OCI-LY7 (cell line): ENCODE data around the gene GALNT17. TPM values are rescaled to one million over a fixed set of nuclear protein-coding genes. Genes with fewer than 3 reads are reported as not detected.

Experiments used
- BruUV-seq: library from RNA; stranded (reverse); fragments of 400-500 nt; replicated peaks from 2 replicates; lab custom pipeline; 2021; lab: Mats Ljungman, UMichigan
- CTCF ChIA-PET: fragments of 300-600 bp; sonication (Branson Sonifier 250); formaldehyde crosslinking; loops from one replicate; lab custom pipeline; 2022; ENCODE audit warnings: antibody characterized with exemption; ENCODE audit not compliant: unreplicated experiment; lab: Charles Lee
- POLR2A ChIA-PET: fragments of 300-600 bp; sonication (Branson Sonifier 250); formaldehyde crosslinking; loops from one replicate; lab custom pipeline; 2022; ENCODE audit warnings: antibody characterized with exemption; lab: Charles Lee
- DNase-seq: peaks from one replicate; pipeline ENCODE4 v3.0.0-alpha.2; 2015; ENCODE audit warnings: low spot score
- H2AFZ ChIP-seq: fragments of 200-600 bp; sonication (generic), shearing (Covaris generic); 2 replicates; pipeline ENCODE4 v1.6.1; 2014; ENCODE audit warnings: mild to moderate bottlenecking, antibody characterized with exemption, low read length, moderate library complexity
- H3K27ac ChIP-seq: fragments of 200-600 bp; sonication (generic); 2 replicates; pipeline ENCODE4 v1.5.1; 2014; ENCODE audit warnings: mixed run types, low read depth, mild to moderate bottlenecking, moderate library complexity, low read length, inconsistent platforms; ENCODE audit not compliant: poor library complexity, severe bottlenecking
- H3K36me3 ChIP-seq: fragments of 200-600 bp; sonication (generic); 2 replicates; pipeline ENCODE4 v1.6.1; 2014; ENCODE audit warnings: mild to moderate bottlenecking, antibody characterized with exemption, low read length, moderate library complexity, mixed read lengths; ENCODE audit not compliant: insufficient read depth
- H3K4me1 ChIP-seq: fragments of 200-600 bp; sonication (generic); 2 replicates; pipeline ENCODE4 v1.5.1; 2014; ENCODE audit warnings: mild to moderate bottlenecking, low read length; ENCODE audit not compliant: insufficient read depth, poor library complexity, severe bottlenecking
- H3K4me2 ChIP-seq: fragments of 200-600 bp; sonication (generic); 2 replicates; pipeline ENCODE4 v1.6.1; 2014; ENCODE audit warnings: mild to moderate bottlenecking, low read length
- H3K4me3 ChIP-seq: fragments of 200-600 bp; sonication (generic); 2 replicates; pipeline ENCODE4 v1.5.1; 2014; ENCODE audit warnings: mild to moderate bottlenecking, low read depth, low read length; ENCODE audit not compliant: poor library complexity, severe bottlenecking
- H3K79me2 ChIP-seq: fragments of 200-600 bp; sonication (generic); 2 replicates; pipeline ENCODE4 v1.6.1; 2016; ENCODE audit warnings: low read depth, mild to moderate bottlenecking, low read length, moderate library complexity, mixed read lengths; ENCODE audit not compliant: insufficient read depth
- H3K9me2 ChIP-seq: fragments of 200-600 bp; sonication (generic); 2 replicates; pipeline ENCODE4 v1.6.1; 2016; ENCODE audit warnings: mild to moderate bottlenecking, low read length, mixed read lengths; ENCODE audit not compliant: insufficient read depth
- H3K9me3 ChIP-seq: fragments of 200-600 bp; sonication (generic); 2 replicates; pipeline ENCODE4 v1.6.1; 2014; ENCODE audit warnings: mild to moderate bottlenecking, mixed run types, low read length, mixed read lengths
- H4K20me1 ChIP-seq: fragments of 200-600 bp; sonication (generic); 2 replicates; pipeline ENCODE4 v1.6.1; 2014; ENCODE audit warnings: mild to moderate bottlenecking, antibody characterized with exemption, low read length, moderate library complexity, mixed read lengths; ENCODE audit not compliant: insufficient read depth
- CTCF ChIP-seq: fragments of 200-600 bp; sonication (generic); conservative IDR thresholded peaks from 2 replicates; pipeline ENCODE4 v1.5.1; 2014; ENCODE audit warnings: mild to moderate bottlenecking, antibody characterized with exemption, low read length, moderate library complexity, mixed read lengths
- EZH2phosphoT487 ChIP-seq: fragments of 200-600 bp; sonication (generic); IDR thresholded peaks from 2 replicates; pipeline ENCODE4 v1.6.1; 2018; ENCODE audit warnings: low read depth, borderline replicate concordance, mild to moderate bottlenecking, mixed run types, antibody characterized with exemption, low read length, moderate library complexity, mixed read lengths
- intact Hi-C: fragments of 100-400 bp; cut with micrococcal nuclease; formaldehyde crosslinking; loops from one replicate; pipeline ENCODE4 v1.10.0; 2022; ENCODE audit not compliant: unreplicated experiment
- total RNA-seq, 2 experiments: library from RNA; depleted of rRNA in 1 of 2; stranded (reverse); fragments of >200 nt in 1 of 2; shearing (Covaris generic) in 1 of 2; gene quantifications; 2 replicates each; pipeline ENCODE4 v1.2.3, GENCODE V29; 2014 to 2022

GALNT17 gene
- total RNA-seq, 2 experiments from 2014 or later = not detected

GRCh38 chr7:71148098-71148497 is 16.2 kb downstream of the GALNT17 start:
- ChIA-PET CTCF (no interaction called here), POLR2A (no interaction called here)
- Histone ChIP-seq H4K20me1 (no peaks in the 10 kb centered on the region), H3K4me3 (no peak overlapping the region), H3K4me2 (no peak overlapping the region), H3K36me3 (no peaks in the 10 kb centered on the region), H3K9me2 (no peaks in the 10 kb centered on the region), H2AFZ (no peak overlapping the region), H3K79me2 (no peaks in the 10 kb centered on the region), H3K4me1 (no peaks in the 10 kb centered on the region), H3K9me3 (no peaks in the 10 kb centered on the region), H3K27ac (no peak overlapping the region)
- TF ChIP-seq EZH2phosphoT487 (no peak), CTCF (no peak)
- no TSS peak for BruUV-seq
- no peak for DNase-seq
- intact Hi-C loops = no loop called here

GRCh38 chr7:71155236-71155635 is 23.3 kb downstream of the GALNT17 start:
- Histone ChIP-seq H3K27ac (no peak overlapping the region), H3K4me2 (no peak overlapping the region), H3K9me3 (no peaks in the 10 kb centered on the region), H3K4me1 (no peaks in the 10 kb centered on the region), H3K36me3 (no peaks in the 10 kb centered on the region), H4K20me1 (no peaks in the 10 kb centered on the region), H3K4me3 (no peak overlapping the region), H3K9me2 (no peaks in the 10 kb centered on the region), H2AFZ (no peak overlapping the region), H3K79me2 (no peaks in the 10 kb centered on the region)
- CTCF ChIA-PET = no interaction called here
- BruUV-seq = no TSS peak
- intact Hi-C loops = no loop called here
- TF ChIP-seq EZH2phosphoT487 (no peak), CTCF (no peak)
- POLR2A ChIA-PET = interaction anchor here (0.6 kb wide), 1 partner anchor 30 kb away, joined by 6 read pairs; no protein-coding TSS in a partner anchor
- no peak for DNase-seq

GRCh38 chr7:71157757-71158156 is 25.8 kb downstream of the GALNT17 start:
- Histone ChIP-seq H3K79me2 (no peaks in the 10 kb centered on the region), H3K4me3 (no peak overlapping the region), H4K20me1 (no peaks in the 10 kb centered on the region), H3K36me3 (no peaks in the 10 kb centered on the region), H3K27ac (no peak overlapping the region), H3K4me2 (no peak overlapping the region), H3K4me1 (no peaks in the 10 kb centered on the region), H3K9me2 (no peaks in the 10 kb centered on the region), H3K9me3 (no peaks in the 10 kb centered on the region), H2AFZ (no peak overlapping the region)
- DNase-seq = no peak
- intact Hi-C loops = no loop called here
- BruUV-seq = no TSS peak
- ChIA-PET CTCF (no interaction called here), POLR2A (no interaction called here)
- no peak for TF ChIP-seq CTCF
- TF ChIP-seq EZH2phosphoT487 = no peak
